RWPE1 (cell line): Measurements from ENCODE around the gene MMP25.

Source experiments
- CTCF ChIA-PET: fragments of 350-600 bp; sonication (Branson Sonifier 250); formaldehyde crosslinking; extraction: SDS; loops from one replicate; lab custom pipeline; 2021; lab: Yijun Ruan, JAX
- POLR2A ChIA-PET: fragments of 400-600 bp; formaldehyde crosslinking; extraction: SDS; loops from one replicate; lab custom pipeline; 2020; ENCODE audit warnings: antibody characterized with exemption; ENCODE audit not compliant: low non-redundant PET; lab: Yijun Ruan, JAX
- DNase-seq: peaks from one replicate; pipeline ENCODE4 v3.0.0; 2012; ENCODE audit warnings: low spot score
- H3K27ac ChIP-seq: fragments of 450-650 bp; 2 replicates; pipeline ENCODE4 v1.5.1; 2017
- CTCF ChIP-seq: fragments of 450-650 bp; conservative IDR thresholded peaks from 2 replicates; pipeline ENCODE4 v1.5.1; 2017; ENCODE audit warnings: low read depth, mild to moderate bottlenecking

Gene MMP25

GRCh38 chr16:3088925-3089716, 42.8 kb downstream of the MMP25 start:
- POLR2A ChIA-PET = no interaction called here
- CTCF ChIA-PET = interaction anchor here (0.6 to 1.4 kb wide), 3 partner anchors 12 to 36 kb away, joined by 3 to 4 read pairs (median 3); no protein-coding TSS in a partner anchor
- no peak overlapping the region for H3K27ac ChIP-seq
- no peak for DNase-seq
- no peak for TF ChIP-seq CTCF

GRCh38 chr16:3089717-3090592, 43.6 kb downstream of the MMP25 start:
- POLR2A ChIA-PET = no interaction called here
- TF ChIP-seq CTCF = no peak
- DNase-seq = no peak
- H3K27ac ChIP-seq = no peak overlapping the region
- CTCF ChIA-PET = interaction anchor here (0.7 to 1.4 kb wide), 2 partner anchors 30 to 46 kb away, joined by 3 to 4 read pairs; no protein-coding TSS in a partner anchor

- POLR2A ChIA-PET = no interaction called here
These were observed 45.2 kb downstream of the MMP25 start for GRCh38 chr16:3091551-3091950.

GRCh38 chr16:3092501-3092941, 46.2 kb downstream of the MMP25 start:
- no peak for DNase-seq
- H3K27ac ChIP-seq = no peak overlapping the region
- CTCF ChIA-PET = no interaction called here
- POLR2A ChIA-PET = interaction anchor here (1.3 kb wide), 1 partner anchor 14 kb away, joined by 5 read pairs; no protein-coding TSS in a partner anchor
- no peak for TF ChIP-seq CTCF

More at GRCh38 chr16:3091551-3091950, 45.2 kb downstream of the MMP25 start:
- CTCF ChIA-PET = interaction anchor here (1.0 kb wide), 1 partner anchor 33 kb away, joined by 6 read pairs; no protein-coding TSS in a partner anchor
- no peak for DNase-seq
- H3K27ac ChIP-seq = no peak overlapping the region
- TF ChIP-seq CTCF = no peak

- ChIA-PET POLR2A (no interaction called here), CTCF (no interaction called here)
- no peak overlapping the region for H3K27ac ChIP-seq
- peak; percentile 29 for TF ChIP-seq CTCF
- DNase-seq = no peak
These were observed 48.1 kb downstream of the MMP25 start for GRCh38 chr16:3094289-3095027.
